Measurements from ENCODE around the gene USPL1.

- TF ChIP-seq CTCF (IDR thresholded peaks at IDR 0.05) (no peak), POLR2A (IDR thresholded peaks at IDR 0.05) (no peak)
Observed at GRCh38 chr13:30660796-30661195, 43.1 kb downstream of the USPL1 start.

Data from testis (tissue), 2 donors.